B cell (primary cell): ENCODE data around the gene OSBPL5. TPM values are rescaled to one million over a fixed set of nuclear protein-coding genes. Genes with fewer than 3 reads are reported as not detected.

Experiments used
- ATAC-seq: fragments of 200-7000 bp; cut with Tn5 transposase; one replicate; pipeline ENCODE4 v1.10.0; 2021; ENCODE audit warnings: low read depth, mild to moderate bottlenecking, moderate number of reproducible peaks, moderate library complexity
- CTCF ChIA-PET: fragments of 350-600 bp; sonication (Branson Sonifier 250); formaldehyde crosslinking; loops from one replicate; lab custom pipeline; 2021; ENCODE audit warnings: antibody characterized with exemption, inconsistent platforms; lab: Charles Lee
- POLR2A ChIA-PET: fragments of 350-600 bp; sonication (Branson Sonifier 250); formaldehyde crosslinking; loops from one replicate; lab custom pipeline; 2021; ENCODE audit warnings: antibody characterized with exemption; lab: Charles Lee
- DNase-seq: peaks from one replicate; pipeline ENCODE4 v3.0.0; 2013
- H2AFZ ChIP-seq: 2 replicates; pipeline ENCODE4 v1.6.1; 2012; ENCODE audit warnings: mild to moderate bottlenecking, low read depth, low read length; ENCODE audit not compliant: insufficient read depth, poor library complexity, severe bottlenecking
- H3K27ac ChIP-seq, 2 donors: 1 replicate in 1 of 2; 2 replicates in 1 of 2; pipeline ENCODE4 v1.5.1; 2012 to 2013; ENCODE audit warnings: low read length in 2 of 2, mild to moderate bottlenecking in 2 of 2, moderate library complexity in 1 of 2
- H3K27me3 ChIP-seq, 4 experiments: fragments of 200-600 bp in 1 of 4; sonication (generic) in 1 of 4; replicated peaks in 1 of 4; 1 replicate in 2 of 4; 2 replicates in 2 of 4; pipeline versions ENCODE4 v1.6.1 to v1.7.0; 2013 to 2016; ENCODE audit warnings: low read length in 3 of 4, mild to moderate bottlenecking in 2 of 4, mixed read lengths in 1 of 4, moderate library complexity in 1 of 4; ENCODE audit not compliant: insufficient read depth in 4 of 4, control insufficient read depth in 3 of 4; ENCODE audit errors: control extremely low read depth in 1 of 4
- H3K36me3 ChIP-seq, 2 experiments: replicated peaks in 1 of 2; 1 replicate in 1 of 2; 2 replicates in 1 of 2; pipeline versions ENCODE4 v1.6.1 to v1.7.1; 2013; ENCODE audit warnings: low read length in 1 of 2; ENCODE audit not compliant: insufficient read depth in 2 of 2, control insufficient read depth in 1 of 2; ENCODE audit errors: control extremely low read depth in 1 of 2, extremely low read depth in 1 of 2
- H3K4me1 ChIP-seq, 2 donors: fragments of 200-600 bp in 1 of 2; sonication (generic) in 1 of 2; 1 replicate in 1 of 2; 2 replicates in 1 of 2; pipeline versions ENCODE4 v1.5.1 to v1.6.1; 2013 to 2017; ENCODE audit warnings: low read length in 2 of 2; ENCODE audit not compliant: control insufficient read depth in 2 of 2, insufficient read depth in 2 of 2
- H3K4me2 ChIP-seq: replicated peaks from 2 replicates; pipeline ENCODE3; 2012; ENCODE audit warnings: mild to moderate bottlenecking, low read depth, low read length; ENCODE audit not compliant: poor library complexity, severe bottlenecking
- H3K4me3 ChIP-seq, 5 experiments: fragments of 200-600 bp in 1 of 5; sonication (generic) in 1 of 5; 1 replicate in 3 of 5; 2 replicates in 2 of 5; pipeline versions ENCODE4 v1.5.1 to v1.7.0; 2011 to 2016; ENCODE audit warnings: low read length in 4 of 5, mild to moderate bottlenecking in 4 of 5, low read depth in 2 of 5, control low read depth in 1 of 5, moderate library complexity in 1 of 5; ENCODE audit not compliant: insufficient read depth in 1 of 5; ENCODE audit errors: control extremely low read depth in 1 of 5, extremely low read depth in 1 of 5
- H3K79me2 ChIP-seq: fragments of 200-600 bp; sonication (generic); one replicate; pipeline ENCODE4 v1.6.0; 2016; ENCODE audit warnings: low read length; ENCODE audit not compliant: control insufficient read depth, insufficient read depth
- H3K9ac ChIP-seq: fragments of 200-600 bp; sonication (generic); 2 replicates; pipeline ENCODE4 v1.6.1; 2017; ENCODE audit warnings: mild to moderate bottlenecking, low read length, moderate library complexity
- H3K9me3 ChIP-seq, 3 donors: one replicate each; pipeline versions ENCODE4 v1.6.1 to v1.7.1; 2013; ENCODE audit warnings: low read length in 2 of 3; ENCODE audit not compliant: control insufficient read depth in 2 of 3, insufficient read depth in 1 of 3; ENCODE audit errors: control extremely low read depth in 1 of 3
- H4K20me1 ChIP-seq: 2 replicates; pipeline ENCODE4 v1.6.0; 2012; ENCODE audit warnings: mild to moderate bottlenecking, low read length; ENCODE audit not compliant: insufficient read depth, control insufficient read depth, poor library complexity, severe bottlenecking
- H3K27ac Mint-ChIP-seq: one replicate; pipeline ENCODE4 v1.8.0; 2021; ENCODE audit warnings: mixed read lengths
- H3K27me3 Mint-ChIP-seq: one replicate; pipeline ENCODE4 v1.8.0; 2021; ENCODE audit warnings: mixed read lengths
- H3K4me1 Mint-ChIP-seq: one replicate; pipeline ENCODE4 v1.8.0; 2021; ENCODE audit warnings: mixed read lengths
- H3K4me3 Mint-ChIP-seq: one replicate; pipeline ENCODE4 v1.8.0; 2021; ENCODE audit warnings: mixed read lengths
- H3K9me3 Mint-ChIP-seq: one replicate; pipeline ENCODE4 v1.8.0; 2022; ENCODE audit warnings: mixed read lengths; ENCODE audit not compliant: insufficient read depth
- CTCF ChIP-seq: fragments of 200-600 bp; IDR thresholded peaks from one replicate; pipeline ENCODE4 v1.8.0; 2022; ENCODE audit warnings: antibody characterized with exemption, mild to moderate bottlenecking
- EZH2 ChIP-seq: IDR thresholded peaks from 2 replicates; pipeline ENCODE4 v1.6.1; 2012; ENCODE audit warnings: borderline replicate concordance, low read depth, mild to moderate bottlenecking, moderate library complexity, low read length; ENCODE audit not compliant: insufficient read depth, poor library complexity, severe bottlenecking
- WGBS: methylation state at CpG from one replicate; pipeline ENCODE4 v1.1.5; 2013; ENCODE audit warnings: missing lambda C conversion rate; ENCODE audit not compliant: insufficient coverage; 5-methylcytosine and 5-hydroxymethylcytosine counted together
- intact Hi-C: fragments of 100-400 bp; cut with micrococcal nuclease; formaldehyde crosslinking; loops from one replicate; pipeline ENCODE4 v1.10.0; 2022
- polyA plus RNA-seq: library from polyadenylated mRNA; depleted of rRNA; stranded (reverse); fragments of >200 nt; gene quantifications from 2 replicates; pipeline ENCODE4 v1.2.3, GENCODE V29; 2012
- total RNA-seq, 2 donors: library from RNA; stranded (reverse); fragments of 120-200 nt in 1 of 2; gene quantifications; 1 replicate in 1 of 2; 2 replicates in 1 of 2; pipeline versions ENCODE4 v1.2.3 to v1.2.4, GENCODE V29; 2013 to 2022

The OSBPL5 gene
- total and polyA plus RNA-seq, 2 donors (not counting 1 experiment from before 2014, with no cell fraction given) = 0.15 to 1.2 TPM

GRCh38 chr11:3183523-3183922 lies 18.4 kb upstream of the OSBPL5 start:
- Histone ChIP-seq H4K20me1 (no peaks in the 10 kb centered on the region), H3K27ac (no peak overlapping the region), H3K4me3 (no peak overlapping the region), H3K79me2 (no peaks in the 10 kb centered on the region), H3K9ac (no peak overlapping the region), H2AFZ (no peak overlapping the region), H3K4me1 (no peaks in the 10 kb centered on the region), H3K9me3 (peaks cover 0 to 8% (median 0%) of the 10 kb centered on the region in 3 donors), H3K27me3 (no peaks in the 10 kb centered on the region), H3K4me2 (no peak overlapping the region), H3K36me3 (no peaks in the 10 kb centered on the region)
- POLR2A ChIA-PET = no interaction called here
- intact Hi-C loops = no loop called here
- Mint-ChIP-seq H3K27me3 (peaks cover 8% of the 10 kb centered on the region), H3K27ac (no peak overlapping the region), H3K9me3 (no peaks in the 10 kb centered on the region), H3K4me1 (no peaks in the 10 kb centered on the region), H3K4me3 (no peak overlapping the region)
- 77% methylated on average over 5 of the region's 6 CpGs for WGBS
- DNase-seq (no peak), ATAC-seq (no peak)
- CTCF ChIA-PET = no interaction called here
- no peak for TF ChIP-seq EZH2
- TF ChIP-seq CTCF = no peak

- TF ChIP-seq CTCF = no peak
- no peak for TF ChIP-seq EZH2
- H3K9me3 ChIP-seq = peaks cover 0 to 8% (median 0%) of the 10 kb centered on the region in 3 donors
- WGBS = 91% methylated on average over 3 of the region's 4 CpGs
- DNase-seq = no peak
- no peaks in the 10 kb centered on the region for H3K27me3 ChIP-seq
- no peak overlapping the region for H2AFZ ChIP-seq
- no peaks in the 10 kb centered on the region for H4K20me1 ChIP-seq
- H3K4me2 ChIP-seq = no peak overlapping the region
- ATAC-seq = no peak
- CTCF ChIA-PET = no interaction called here
- Mint-ChIP-seq H3K9me3 (no peaks in the 10 kb centered on the region), H3K27ac (no peak overlapping the region), H3K4me3 (no peak overlapping the region), H3K4me1 (no peaks in the 10 kb centered on the region), H3K27me3 (peaks cover 3% of the 10 kb centered on the region)
- intact Hi-C loops = no loop called here
- no peak overlapping the region for H3K27ac ChIP-seq
- no peak overlapping the region for H3K4me3 ChIP-seq
- POLR2A ChIA-PET = no interaction called here
- H3K9ac ChIP-seq = no peak overlapping the region
- no peaks in the 10 kb centered on the region for H3K4me1 ChIP-seq
- H3K36me3 ChIP-seq = no peaks in the 10 kb centered on the region
- no peaks in the 10 kb centered on the region for H3K79me2 ChIP-seq
These were observed 17.3 kb upstream of the OSBPL5 start for GRCh38 chr11:3182462-3182852.
